Endometrial microvascular endothelial cells (primary cell): ENCODE data around the gene IGSF22. TPM values are rescaled to one million over a fixed set of nuclear protein-coding genes. Genes with fewer than 3 reads are reported as not detected.

Experiments used
- in situ Hi-C: cut with HindIII; loops from 2 replicates; pipeline ENCODE4 v1.10.0; 2017; ENCODE audit warnings: low sequenced_read_pairs, low pct_unique_long_range_greater_than_20kb; ENCODE audit errors: inconsistent ontology term
- total RNA-seq: library from RNA; depleted of rRNA; stranded (reverse); fragments of >200 nt; gene quantifications from one replicate; pipeline ENCODE4 v1.2.3, GENCODE V29; 2015; ENCODE audit errors: inconsistent ontology term

Gene IGSF22
- total RNA-seq, 1 donor from 2014 or later = 0.09 TPM

- in situ Hi-C loops = no loop called here
These were observed 22.9 kb upstream of the IGSF22 start for GRCh38 chr11:18748766-18749365.

GRCh38 chr11:18745251-18745650, 19.3 kb upstream of the IGSF22 start:
- in situ Hi-C loops = no loop called here

GRCh38 chr11:18743900-18744514, 18.0 kb upstream of the IGSF22 start:
- in situ Hi-C loops = no loop called here

- in situ Hi-C loops = no loop called here
These were observed 17.4 kb upstream of the IGSF22 start for GRCh38 chr11:18743365-18743764.

GRCh38 chr11:18741783-18742182, 15.8 kb upstream of the IGSF22 start:
- in situ Hi-C loops = no loop called here

GRCh38 chr11:18739685-18740084, 13.7 kb upstream of the IGSF22 start:
- in situ Hi-C loops = no loop called here

- in situ Hi-C loops = no loop called here
These were observed 11.7 kb upstream of the IGSF22 start for GRCh38 chr11:18737642-18738041.

- in situ Hi-C loops = no loop called here
These were observed 10.7 kb upstream of the IGSF22 start for GRCh38 chr11:18736590-18737148.

GRCh38 chr11:18733202-18733601, 7.2 kb upstream of the IGSF22 start:
- in situ Hi-C loops = no loop called here

GRCh38 chr11:18731949-18732821, 6.2 kb upstream of the IGSF22 start:
- in situ Hi-C loops = no loop called here

- in situ Hi-C loops = no loop called here
These were observed 5.5 kb upstream of the IGSF22 start for GRCh38 chr11:18731441-18731840.

- in situ Hi-C loops = no loop called here
These were observed 4.0 kb upstream of the IGSF22 start for GRCh38 chr11:18730020-18730419.

GRCh38 chr11:18729426-18729825, 3.4 kb upstream of the IGSF22 start:
- in situ Hi-C loops = no loop called here

GRCh38 chr11:18728658-18729057, 2.7 kb upstream of the IGSF22 start:
- in situ Hi-C loops = no loop called here

GRCh38 chr11:18727479-18728236, 1.7 kb upstream of the IGSF22 start:
- in situ Hi-C loops = no loop called here

- in situ Hi-C loops = no loop called here
These were observed 2.0 kb downstream of the IGSF22 start for GRCh38 chr11:18723991-18724390.

GRCh38 chr11:18722293-18722637, 3.7 kb downstream of the IGSF22 start:
- in situ Hi-C loops = no loop called here

- in situ Hi-C loops = no loop called here
These were observed 4.3 kb downstream of the IGSF22 start for GRCh38 chr11:18721561-18722292.
